Measurements from ENCODE around the gene NKD1.

GRCh38 chr16:50501251-50501650 is 46.9 kb upstream of the NKD1 start:
- TF ChIP-seq POLR2A (IDR thresholded peaks at IDR 0.05) (no peak), CTCF (IDR thresholded peaks at IDR 0.05) (no peak)
